RWPE2 (cell line): Measurements from ENCODE around the gene TBX10.
A peak's percentile ranks its signal among the peaks of the same experiment; 100 is the strongest.

Source experiments
- ATAC-seq: fragments of 200-7000 bp; cut with Tn5 transposase; 3 replicates; pipeline ENCODE4 v1.9.1; 2021; ENCODE audit warnings: low read depth
- DNase-seq: peaks from one replicate; pipeline ENCODE4 v3.0.0-alpha.2; 2020; ENCODE audit warnings: low spot score
- H3K27ac ChIP-seq: fragments of 450-650 bp; 2 replicates; pipeline ENCODE4 v1.5.1; 2017; ENCODE audit warnings: mild to moderate bottlenecking; ENCODE audit not compliant: poor library complexity, severe bottlenecking
- H3K27me3 ChIP-seq: fragments of 250-450 bp; sonication (Bioruptor Pico); 2 replicates; pipeline ENCODE4 v1.5.1; 2021; ENCODE audit warnings: mild to moderate bottlenecking, moderate library complexity; ENCODE audit not compliant: insufficient read depth, poor library complexity, severe bottlenecking
- H3K36me3 ChIP-seq: fragments of 250-450 bp; sonication (Bioruptor Pico); 2 replicates; pipeline ENCODE4 v1.5.1; 2020; ENCODE audit warnings: low read depth, mild to moderate bottlenecking, moderate library complexity
- H3K4me1 ChIP-seq: fragments of 250-450 bp; sonication (Bioruptor Pico); 2 replicates; pipeline ENCODE4 v1.5.1; 2021; ENCODE audit warnings: mild to moderate bottlenecking, moderate library complexity; ENCODE audit not compliant: insufficient read depth, poor library complexity, severe bottlenecking
- H3K4me3 ChIP-seq: fragments of 250-450 bp; sonication (Bioruptor Pico); 2 replicates; pipeline ENCODE4 v1.5.1; 2021; ENCODE audit warnings: mild to moderate bottlenecking, moderate library complexity; ENCODE audit not compliant: severe bottlenecking
- H3K9me3 ChIP-seq: fragments of 250-450 bp; sonication (Bioruptor Pico); 2 replicates; pipeline ENCODE4 v1.5.1; 2021; ENCODE audit warnings: mild to moderate bottlenecking, moderate library complexity; ENCODE audit not compliant: severe bottlenecking
- CTCF ChIP-seq: fragments of 450-650 bp; IDR thresholded peaks from one replicate; pipeline ENCODE4 v1.5.1; 2017; ENCODE audit warnings: mild to moderate bottlenecking, moderate library complexity; ENCODE audit not compliant: poor library complexity, severe bottlenecking

TBX10 gene

GRCh38 chr11:67648140-67648795, 8.7 kb upstream of the TBX10 start:
- Histone ChIP-seq H3K36me3 (no peaks in the 10 kb centered on the region), H3K4me3 (no peak overlapping the region), H3K9me3 (no peaks in the 10 kb centered on the region), H3K27me3 (no peaks in the 10 kb centered on the region), H3K4me1 (no peaks in the 10 kb centered on the region), H3K27ac (no peak overlapping the region)
- DNase-seq: no peak
- ATAC-seq: peak; percentile 59; the same call in 1 of the 3 replicates
- TF ChIP-seq CTCF: no peak

- H3K4me1 ChIP-seq: no peaks in the 10 kb centered on the region
- DNase-seq: no peak
- H3K9me3 ChIP-seq: no peaks in the 10 kb centered on the region
- no peak overlapping the region for H3K4me3 ChIP-seq
- no peaks in the 10 kb centered on the region for H3K36me3 ChIP-seq
- H3K27ac ChIP-seq: no peak overlapping the region
- no peak for ATAC-seq
- no peaks in the 10 kb centered on the region for H3K27me3 ChIP-seq
- TF ChIP-seq CTCF: no peak
Measured at GRCh38 chr11:67647471-67647870, 7.9 kb upstream of the TBX10 start.

- no peaks in the 10 kb centered on the region for H3K9me3 ChIP-seq
- H3K4me3 ChIP-seq: no peak overlapping the region
- DNase-seq (peak; percentile 34), ATAC-seq (no peak)
- TF ChIP-seq CTCF: no peak
- no peak overlapping the region for H3K27ac ChIP-seq
- H3K27me3 ChIP-seq: no peaks in the 10 kb centered on the region
- H3K4me1 ChIP-seq: no peaks in the 10 kb centered on the region
- H3K36me3 ChIP-seq: no peaks in the 10 kb centered on the region
Measured at GRCh38 chr11:67646535-67647336, 7.2 kb upstream of the TBX10 start.

- Histone ChIP-seq H3K36me3 (no peaks in the 10 kb centered on the region), H3K4me3 (no peak overlapping the region), H3K4me1 (no peaks in the 10 kb centered on the region), H3K9me3 (no peaks in the 10 kb centered on the region), H3K27me3 (no peaks in the 10 kb centered on the region), H3K27ac (no peak overlapping the region)
- peak; percentile 44 for DNase-seq
- no peak for TF ChIP-seq CTCF
- ATAC-seq: no peak
Measured at GRCh38 chr11:67645521-67646461, 6.2 kb upstream of the TBX10 start.
